H1 (cell line): ENCODE measurements around the gene ING1. TPM values are rescaled to one million over a fixed set of nuclear protein-coding genes. Genes with fewer than 3 reads are reported as not detected.

Experiments used
- CTCF ChIA-PET: fragments of 300-600 bp; sonication (Branson Sonifier 250); formaldehyde crosslinking; loops from one replicate; lab custom pipeline; 2021; ENCODE audit not compliant: partially characterized antibody; lab: Charles Lee
- POLR2A ChIA-PET: fragments of 300-600 bp; sonication (Branson Sonifier 250); formaldehyde crosslinking; loops from one replicate; lab custom pipeline; 2021; ENCODE audit warnings: inconsistent platforms; ENCODE audit not compliant: partially characterized antibody; lab: Charles Lee
- DNase-seq, 2 experiments: peaks; one replicate each; pipeline versions ENCODE4 v3.0.0 to v3.0.0-alpha.2; 2010 to 2022; ENCODE audit warnings: low spot score in 2 of 2, low read depth in 1 of 2, mixed read lengths in 1 of 2
- FAIRE-seq: peaks from 2 replicates; lab custom pipeline; 2011; peaks lifted over from hg19 to GRCh38; lab: Jason Lieb, UNC
- H2AFZ ChIP-seq: 2 replicates; pipeline ENCODE4 v1.8.1; 2012; ENCODE audit warnings: low read length, inconsistent platforms
- H2AK5ac ChIP-seq: 2 replicates; pipeline ENCODE4 v1.6.1; 2013; ENCODE audit warnings: low read depth, low read length
- H2BK120ac ChIP-seq: replicated peaks from 2 replicates; pipeline ENCODE3; 2013; ENCODE audit warnings: low read depth, low read length, inconsistent platforms
- H2BK12ac ChIP-seq: 2 replicates; pipeline ENCODE4 v1.6.1; 2013; ENCODE audit warnings: low read depth, low read length
- H2BK15ac ChIP-seq: 2 replicates; pipeline ENCODE4 v1.6.1; 2013; ENCODE audit warnings: low read length
- H2BK20ac ChIP-seq: 2 replicates; pipeline ENCODE4 v1.6.1; 2013; ENCODE audit warnings: low read length
- H2BK5ac ChIP-seq: 2 replicates; pipeline ENCODE4 v1.6.1; 2013; ENCODE audit warnings: low read depth, low read length
- H3K14ac ChIP-seq: 2 replicates; pipeline ENCODE4 v1.6.1; 2013; ENCODE audit warnings: inconsistent platforms; ENCODE audit not compliant: insufficient read length
- H3K18ac ChIP-seq: 2 replicates; pipeline ENCODE4 v1.6.1; 2013; ENCODE audit warnings: low read length; ENCODE audit errors: extremely low read depth
- H3K23ac ChIP-seq: 2 replicates; pipeline ENCODE4 v1.6.1; 2013; ENCODE audit warnings: inconsistent platforms; ENCODE audit not compliant: insufficient read length
- H3K23me2 ChIP-seq: 2 replicates; pipeline ENCODE4 v1.6.1; 2013; ENCODE audit warnings: low read depth, low read length
- H3K27ac ChIP-seq: 2 replicates; pipeline ENCODE4 v1.6.1; 2011; ENCODE audit warnings: low read depth, low read length, inconsistent platforms
- H3K27me3 ChIP-seq, 4 experiments: replicated peaks in 1 of 4; 1 replicate in 1 of 4; 2 replicates in 3 of 4; pipeline versions ENCODE4 v1.6.1 to v1.8.1; 2011 to 2013; ENCODE audit warnings: low read length in 3 of 4, mild to moderate bottlenecking in 3 of 4, inconsistent platforms in 2 of 4, mixed read lengths in 2 of 4, moderate library complexity in 1 of 4; ENCODE audit not compliant: control insufficient read depth in 3 of 4, insufficient read depth in 3 of 4; ENCODE audit errors: extremely low read depth in 1 of 4
- H3K36me3 ChIP-seq, 4 experiments: 2 replicates each; pipeline versions ENCODE4 v1.6.1 to v1.8.1; 2011 to 2013; ENCODE audit warnings: mild to moderate bottlenecking in 4 of 4, low read length in 3 of 4, moderate library complexity in 2 of 4, control low read depth in 1 of 4, inconsistent platforms in 1 of 4; ENCODE audit not compliant: insufficient read depth in 4 of 4, control insufficient read depth in 2 of 4
- H3K4ac ChIP-seq: replicated peaks from 2 replicates; pipeline ENCODE3; 2013; ENCODE audit warnings: low read length, low read depth, mixed read lengths, inconsistent platforms; ENCODE audit not compliant: insufficient read length
- H3K4me1 ChIP-seq, 4 experiments: replicated peaks in 1 of 4; 1 replicate in 1 of 4; 2 replicates in 3 of 4; pipeline versions ENCODE4 v1.6.1 to v1.8.1; 2011 to 2013; ENCODE audit warnings: low read length in 3 of 4, inconsistent platforms in 2 of 4, mixed read lengths in 1 of 4; ENCODE audit not compliant: insufficient read depth in 4 of 4, control insufficient read depth in 3 of 4
- H3K4me2 ChIP-seq, 2 experiments: 2 replicates each; pipeline versions ENCODE4 v1.6.1 to v1.8.1; 2011 to 2013; ENCODE audit warnings: low read depth in 2 of 2, low read length in 2 of 2, control low read depth in 1 of 2, inconsistent platforms in 1 of 2, mild to moderate bottlenecking in 1 of 2; ENCODE audit not compliant: insufficient read depth in 1 of 2
- H3K4me3 ChIP-seq, 4 experiments: fragments of 200-600, 300-600 bp in 1 of 4; sonication (generic), shearing (Covaris generic), sonication (Bioruptor Twin) in 1 of 4; 2 replicates each; pipeline versions ENCODE4 v1.5.1 to v1.8.1; 2011 to 2016; ENCODE audit warnings: low read length in 4 of 4, low read depth in 3 of 4, control low read depth in 2 of 4, inconsistent platforms in 2 of 4, mild to moderate bottlenecking in 2 of 4, mixed read lengths in 1 of 4, moderate library complexity in 1 of 4; ENCODE audit not compliant: insufficient read depth in 2 of 4; ENCODE audit errors: extremely low read depth in 1 of 4
- H3K56ac ChIP-seq: replicated peaks from 2 replicates; pipeline ENCODE3; 2013; ENCODE audit warnings: low read depth, mild to moderate bottlenecking, mixed read lengths, low read length, inconsistent platforms; ENCODE audit not compliant: insufficient read length
- H3K79me1 ChIP-seq: 2 replicates; pipeline ENCODE4 v1.6.1; 2013; ENCODE audit warnings: low read depth, low read length, control low read depth
- H3K79me2 ChIP-seq, 2 experiments: 2 replicates each; pipeline versions ENCODE4 v1.6.1 to v1.8.1; 2012 to 2013; ENCODE audit warnings: low read length in 2 of 2, mild to moderate bottlenecking in 2 of 2, inconsistent platforms in 1 of 2; ENCODE audit not compliant: insufficient read depth in 2 of 2, control insufficient read depth in 1 of 2
- H3K9ac ChIP-seq, 4 experiments: replicated peaks in 1 of 4; 1 replicate in 1 of 4; 2 replicates in 3 of 4; pipeline versions ENCODE4 v1.6.1 to v1.8.1; 2011 to 2013; ENCODE audit warnings: low read depth in 3 of 4, low read length in 3 of 4, control low read depth in 2 of 4, mild to moderate bottlenecking in 2 of 4, moderate library complexity in 2 of 4, inconsistent platforms in 1 of 4; ENCODE audit errors: extremely low read depth in 1 of 4
- H3K9me3 ChIP-seq, 2 experiments: 2 replicates each; pipeline versions ENCODE4 v1.6.1 to v1.8.1; 2012 to 2013; ENCODE audit warnings: mild to moderate bottlenecking in 2 of 2, moderate library complexity in 2 of 2, control low read depth in 1 of 2, inconsistent platforms in 1 of 2, low read depth in 1 of 2, low read length in 1 of 2, mixed read lengths in 1 of 2; ENCODE audit not compliant: insufficient read depth in 2 of 2
- H4K20me1 ChIP-seq, 2 experiments: replicated peaks in 1 of 2; 2 replicates each; pipeline versions ENCODE3 to v1.8.1; 2011 to 2013; ENCODE audit warnings: inconsistent platforms in 2 of 2, low read length in 2 of 2, mild to moderate bottlenecking in 1 of 2; ENCODE audit not compliant: insufficient read depth in 2 of 2, control insufficient read depth in 1 of 2
- H4K5ac ChIP-seq: 2 replicates; pipeline ENCODE4 v1.6.1; 2013; ENCODE audit warnings: low read length, low read depth, mixed read lengths, inconsistent platforms; ENCODE audit not compliant: insufficient read length
- H4K8ac ChIP-seq: 2 replicates; pipeline ENCODE4 v1.8.0; 2013; ENCODE audit warnings: mild to moderate bottlenecking, moderate library complexity, low read length, inconsistent platforms; ENCODE audit not compliant: insufficient read depth; ENCODE audit errors: extremely low read depth
- H4K91ac ChIP-seq: replicated peaks from 2 replicates; pipeline ENCODE3; 2013; ENCODE audit warnings: low read length, mixed read lengths, inconsistent platforms; ENCODE audit not compliant: insufficient read length
- ASH2L ChIP-seq: fragments of 200-600, 300-600 bp; sonication (generic); IDR thresholded peaks from one replicate; pipeline ENCODE4 v1.7.1; 2017; ENCODE audit warnings: low read length
- BACH1 ChIP-seq: IDR thresholded peaks from 2 replicates; pipeline ENCODE4 v1.6.1; 2012; ENCODE audit warnings: low read length, improper control_type of control experiment
- WGBS, 2 experiments: shearing (Covaris generic) in 1 of 2; methylation state at CpG; one replicate each; pipeline versions ENCODE4 v1.1.6 to v1.1.7; 2013 to 2015; ENCODE audit warnings: low lambda C conversion rate in 2 of 2, mixed read lengths in 2 of 2, inconsistent platforms in 1 of 2, low coverage in 1 of 2, missing lambda C conversion rate in 1 of 2; ENCODE audit not compliant: insufficient replicate concordance in 2 of 2, insufficient coverage in 1 of 2, insufficient read length in 1 of 2; ENCODE audit errors: extremely low coverage in 1 of 2, missing lambda C conversion rate in 1 of 2; 5-methylcytosine and 5-hydroxymethylcytosine counted together
- polyA plus RNA-seq, 7 experiments: library from polyadenylated mRNA; depleted of rRNA in 3 of 7; stranded (reverse) in 5 of 7; unstranded in 2 of 7; fragments of >200 nt in 5 of 7; fragments of 200-250 nt in 2 of 7; gene quantifications; 1 replicate in 5 of 7; 2 replicates in 1 of 7; 4 replicates in 1 of 7; pipeline versions ENCODE4 v1.2.1 to v1.2.3, GENCODE V29; 2011 to 2013; ENCODE audit warnings: missing spikeins in 2 of 7, mixed read lengths in 2 of 7
- total RNA-seq: library from RNA; stranded (reverse); fragmentation: NEBNext Ultra II Directional; extraction: Animal tissue kit (Norgen Biotek cat#: 25700); gene quantifications from 2 replicates; pipeline ENCODE4 v1.2.1, GENCODE V29; 2021
- TF ChIP-seq, protein P1 (sequence below): IDR thresholded peaks from 2 replicates; pipeline ENCODE4 v1.6.1; 2012; ENCODE audit warnings: low read length, inconsistent platforms

Gene ING1
- total and polyA plus RNA-seq, 2 of the 8 experiments (the other 6 are each of a cell fraction or from before 2014, with no cell fraction given) = 22.3 to 26.6 TPM

DNA sequence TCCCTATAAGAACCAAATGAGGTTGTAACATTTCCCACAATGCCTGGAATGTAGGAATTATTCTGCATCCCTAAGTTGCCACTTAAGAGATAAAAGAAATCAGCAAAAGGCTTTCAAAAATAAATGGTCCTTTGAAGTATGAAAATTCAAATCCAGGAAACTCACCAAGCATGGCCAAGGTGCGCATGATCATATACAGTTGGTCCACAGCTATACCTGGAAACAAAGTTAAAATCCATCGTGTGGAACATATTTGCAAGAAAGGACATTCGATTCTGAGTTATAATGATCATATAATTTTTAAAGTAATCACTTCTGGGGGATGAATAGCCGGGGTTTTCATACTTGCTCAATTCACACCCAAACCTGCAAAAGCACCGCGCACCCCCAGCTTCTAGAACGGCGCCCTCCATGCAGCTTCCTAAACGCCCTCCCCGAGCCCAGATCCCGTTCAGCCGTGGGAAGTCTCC, 8.1 kb upstream of the ING1 start:
- CTCF ChIA-PET = interaction anchor here (1.3 to 4.3 kb wide), 3 partner anchors 21 to 39 kb away, joined by 3 to 13 read pairs (median 4); no protein-coding TSS in a partner anchor
- Histone ChIP-seq H3K23me2 (peaks cover 8% of the 10 kb centered on the region), H2BK5ac (no peak overlapping the region), H4K5ac (no peak overlapping the region), H3K79me1 (peaks cover 10% of the 10 kb centered on the region), H3K27me3 (no peaks in the 10 kb centered on the region), H3K18ac (peak overlapping the region; percentile 81; the same call in 1 of the 2 replicates), H3K27ac (peak overlapping the region; percentile 71; the same call in 1 of the 2 replicates), H4K8ac (no peak overlapping the region; the same call in 1 of the 2 replicates), H3K14ac (no peak overlapping the region), H4K20me1 (peaks cover 0 to 5% of the 10 kb centered on the region in 2 experiments), H3K4me2 (peak overlapping the region; percentile 56 to 78), H2BK15ac (no peak overlapping the region), H2BK12ac (no peak overlapping the region), H3K4me3 (peak overlapping the region; percentile 66 to 96 (median 80)), H4K91ac (no peak overlapping the region), H2AK5ac (no peak overlapping the region)
- FAIRE-seq (no peak), DNase-seq (no peak)
- peak; percentile 38; the same call in 1 of the 2 replicates for TF ChIP-seq BACH1
- TF ChIP-seq, protein P1, sequence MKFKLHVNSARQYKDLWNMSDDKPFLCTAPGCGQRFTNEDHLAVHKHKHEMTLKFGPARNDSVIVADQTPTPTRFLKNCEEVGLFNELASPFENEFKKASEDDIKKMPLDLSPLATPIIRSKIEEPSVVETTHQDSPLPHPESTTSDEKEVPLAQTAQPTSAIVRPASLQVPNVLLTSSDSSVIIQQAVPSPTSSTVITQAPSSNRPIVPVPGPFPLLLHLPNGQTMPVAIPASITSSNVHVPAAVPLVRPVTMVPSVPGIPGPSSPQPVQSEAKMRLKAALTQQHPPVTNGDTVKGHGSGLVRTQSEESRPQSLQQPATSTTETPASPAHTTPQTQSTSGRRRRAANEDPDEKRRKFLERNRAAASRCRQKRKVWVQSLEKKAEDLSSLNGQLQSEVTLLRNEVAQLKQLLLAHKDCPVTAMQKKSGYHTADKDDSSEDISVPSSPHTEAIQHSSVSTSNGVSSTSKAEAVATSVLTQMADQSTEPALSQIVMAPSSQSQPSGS = no peak
- peak; percentile 65 for TF ChIP-seq ASH2L
- TF ChIP-seq, all 59 proteins: peak for 2
- H3K23ac ChIP-seq = no peak overlapping the region
- peak overlapping the region; percentile 74 for H3K56ac ChIP-seq
- no peak overlapping the region for H3K4ac ChIP-seq
- H3K36me3 ChIP-seq = peaks cover 0 to 11% (median 6%) of the 10 kb centered on the region in 4 experiments; a peak in 4 of 8 replicates
- 0 out of 2 replicates have a peak overlapping the region, but pooled peaks have one; percentile 45 for H2AFZ ChIP-seq
- no peaks in the 10 kb centered on the region for H3K9me3 ChIP-seq
- peaks cover 0 to 10% of the 10 kb centered on the region in 2 experiments; a peak in 2 of 4 replicates for H3K79me2 ChIP-seq
- no peak overlapping the region for H2BK120ac ChIP-seq
- H3K4me1 ChIP-seq = peaks cover 0 to 14% (median 6%) of the 10 kb centered on the region in 4 experiments; a peak in 4 of 7 replicates
- no peak overlapping the region for H2BK20ac ChIP-seq
- WGBS, 2 experiments = 9% methylated on average over 12 of the region's 12 CpGs; no CpG with 5 or more reads in 1 of the 2 experiments
- POLR2A ChIA-PET = interaction anchor here (0.5 to 6.5 kb wide), 5 partner anchors 10 to 208 kb away, joined by 3 to 43 read pairs (median 4); no protein-coding TSS in a partner anchor
- peak overlapping the region; percentile 71 to 85 (median 75) for H3K9ac ChIP-seq
